SH-SY5Y (cell line): ENCODE results near the gene CMTM5.

Experiments
- GATA2 ChIP-seq: IDR thresholded peaks from 2 replicates; pipeline ENCODE4 v1.6.1; 2011; ENCODE audit warnings: mild to moderate bottlenecking, low read depth, low read length
- GATA3 ChIP-seq: IDR thresholded peaks from 2 replicates; pipeline ENCODE4 v1.6.1; 2011; ENCODE audit warnings: low read depth, mild to moderate bottlenecking, low read length, moderate library complexity

Gene CMTM5

GRCh38 chr14:23379366-23380196 lies 2.7 kb downstream of the CMTM5 start:
- TF ChIP-seq GATA3 (no peak), GATA2 (no peak)

- TF ChIP-seq GATA2 (no peak), GATA3 (no peak)
Measured at GRCh38 chr14:23380197-23380914, 3.5 kb downstream of the CMTM5 start.

DNA sequence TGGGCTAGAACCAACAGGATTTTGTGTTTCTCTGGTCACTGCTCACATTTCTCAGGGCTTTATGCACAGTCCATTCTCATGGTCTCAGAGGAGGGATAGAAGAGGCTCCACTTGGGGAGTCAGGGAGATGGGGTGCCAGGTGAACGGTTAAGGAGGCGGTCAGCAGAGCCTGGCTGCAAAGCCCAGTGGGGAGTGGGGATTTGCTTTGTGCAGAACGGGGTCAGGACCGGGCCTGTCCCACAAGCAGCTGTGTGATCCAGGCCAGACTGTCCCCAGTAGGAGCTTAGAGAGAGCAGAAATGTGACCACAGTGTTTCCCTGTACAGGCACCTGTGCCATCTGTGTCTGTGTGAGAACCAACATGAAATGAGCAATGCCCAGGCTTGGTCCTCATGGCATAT lies 4.1 kb downstream of the CMTM5 start:
- TF ChIP-seq GATA2 (no peak), GATA3 (no peak)

- no peak for TF ChIP-seq GATA3
- TF ChIP-seq GATA2: no peak
Measured at GRCh38 chr14:23381871-23382270, 5.0 kb downstream of the CMTM5 start.

DNA sequence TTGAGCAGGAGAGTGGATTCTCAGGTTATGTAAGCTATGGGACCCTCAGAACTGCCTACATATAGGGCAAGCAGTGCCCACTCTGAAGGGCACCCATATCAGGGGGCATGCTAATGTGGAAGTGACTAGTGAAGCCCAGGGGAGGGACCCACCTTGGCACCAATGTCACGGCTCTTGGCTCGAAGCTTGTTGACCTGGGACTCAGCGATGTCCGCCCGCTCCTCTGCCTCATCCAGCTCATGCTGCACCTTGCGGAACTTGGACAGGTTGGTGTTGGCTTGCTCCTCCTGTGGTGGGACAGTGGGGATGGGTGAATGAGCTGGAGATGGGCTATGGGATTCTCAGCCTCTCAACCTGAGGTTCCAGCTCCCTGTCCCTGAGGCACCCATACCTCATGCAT lies 5.4 kb downstream of the CMTM5 start:
- no peak for TF ChIP-seq GATA3
- no peak for TF ChIP-seq GATA2

DNA sequence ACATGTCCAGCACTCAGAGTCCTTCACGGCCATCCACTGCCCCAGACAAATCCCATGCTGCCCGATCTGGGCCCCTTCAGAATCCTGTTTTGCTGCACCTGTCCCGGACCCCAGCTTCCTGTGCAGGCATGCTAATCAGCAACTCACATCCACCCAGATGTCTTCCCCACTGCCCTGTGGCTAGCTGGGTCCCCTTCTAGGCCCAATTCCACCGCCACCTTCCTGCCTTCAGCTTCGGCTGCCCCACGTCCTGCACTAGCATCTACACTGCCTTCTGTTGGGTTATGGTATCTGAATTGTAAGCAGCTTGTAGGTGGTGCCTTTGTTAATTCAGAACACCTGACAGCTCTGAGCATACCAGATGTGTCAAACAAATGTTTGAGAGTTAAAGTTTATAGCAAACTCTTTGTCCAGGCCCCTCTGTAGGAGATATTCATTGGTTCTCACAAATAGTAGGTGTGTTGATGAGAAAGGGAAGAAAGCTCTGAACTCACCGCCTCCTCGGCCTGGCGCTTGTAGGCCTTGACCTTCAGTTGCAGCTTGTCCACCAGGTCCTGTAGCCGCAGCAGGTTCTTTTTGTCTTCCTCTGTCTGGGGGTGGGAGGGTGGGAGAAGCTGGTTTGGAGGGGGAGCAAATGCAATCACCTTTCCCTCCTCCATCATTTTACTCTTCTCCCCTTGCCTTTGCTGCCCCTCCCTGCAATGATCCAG lies 6.0 kb downstream of the CMTM5 start:
- no peak for TF ChIP-seq GATA3
- no peak for TF ChIP-seq GATA2

- no peak for TF ChIP-seq GATA3
- no peak for TF ChIP-seq GATA2
Measured at GRCh38 chr14:23384364-23385080, 7.7 kb downstream of the CMTM5 start.

DNA sequence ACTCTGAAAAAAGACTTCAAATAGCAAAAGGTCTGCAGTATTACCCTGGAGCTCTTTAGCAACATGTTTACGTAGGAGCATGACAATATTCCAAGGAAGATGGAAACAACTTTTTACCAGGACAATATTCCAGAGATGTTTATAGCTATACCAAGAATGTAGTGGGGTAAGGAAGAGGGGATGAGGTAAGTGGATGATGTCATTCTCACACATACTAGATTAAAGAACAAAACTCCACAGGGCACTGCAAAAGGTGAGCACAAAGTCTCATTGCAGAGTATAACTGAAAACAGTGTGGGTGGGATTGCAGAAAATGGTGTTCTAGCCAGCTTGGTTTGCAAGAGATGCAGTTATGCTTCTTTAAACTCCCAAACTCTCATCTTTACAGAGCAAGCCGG lies 8.4 kb downstream of the CMTM5 start:
- TF ChIP-seq GATA2 (no peak), GATA3 (no peak)

DNA sequence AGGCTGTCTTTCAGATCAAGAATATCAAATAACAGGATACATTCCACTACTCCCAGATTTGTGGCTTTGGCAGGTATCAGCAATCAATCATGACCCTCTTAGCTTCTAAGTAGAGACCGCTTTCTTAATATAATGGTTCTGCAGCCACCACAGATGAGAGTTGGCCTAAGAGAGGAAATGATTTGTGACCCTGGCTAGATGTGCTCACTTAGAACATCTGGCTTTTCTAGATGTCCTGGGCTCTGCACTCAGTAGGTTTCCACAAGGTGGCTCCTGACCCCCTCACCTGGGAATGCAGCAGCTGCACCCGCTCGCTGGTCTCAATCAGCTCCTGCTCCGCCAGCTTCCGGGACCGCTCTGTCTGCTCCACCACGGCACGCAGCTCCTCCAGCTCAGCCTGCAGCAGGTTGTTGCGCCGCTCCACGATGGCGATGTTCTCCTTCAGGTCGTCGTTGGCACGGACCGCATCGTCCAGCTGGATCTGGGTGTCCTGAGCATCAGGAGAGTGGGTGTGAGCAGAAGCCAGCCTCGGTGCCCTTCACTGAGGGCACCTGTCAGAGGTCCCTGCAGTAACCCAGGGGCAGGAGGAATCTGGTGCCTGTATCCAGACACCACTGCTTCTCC lies 8.9 kb downstream of the CMTM5 start:
- TF ChIP-seq GATA2 (no peak), GATA3 (no peak)

DNA sequence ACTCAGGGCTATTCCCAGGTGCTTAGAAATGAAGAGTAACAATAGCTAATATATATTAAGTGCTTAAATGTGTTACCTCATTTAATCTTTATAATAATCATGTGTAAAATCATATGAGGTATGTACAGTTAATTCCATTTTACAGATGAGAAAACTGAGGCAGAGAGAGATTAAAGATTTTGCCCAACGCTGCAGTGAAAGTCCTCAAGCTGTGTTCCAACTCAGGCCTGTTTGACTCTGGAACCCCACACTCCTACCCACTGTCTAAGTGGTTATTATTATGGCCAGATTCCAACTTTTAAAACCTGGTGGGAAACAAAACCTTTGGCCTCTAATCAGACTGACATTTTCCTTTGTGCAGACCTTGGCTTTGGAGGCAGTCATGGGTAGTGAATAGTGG lies 10.2 kb downstream of the CMTM5 start:
- no peak for TF ChIP-seq GATA2
- TF ChIP-seq GATA3: no peak

DNA sequence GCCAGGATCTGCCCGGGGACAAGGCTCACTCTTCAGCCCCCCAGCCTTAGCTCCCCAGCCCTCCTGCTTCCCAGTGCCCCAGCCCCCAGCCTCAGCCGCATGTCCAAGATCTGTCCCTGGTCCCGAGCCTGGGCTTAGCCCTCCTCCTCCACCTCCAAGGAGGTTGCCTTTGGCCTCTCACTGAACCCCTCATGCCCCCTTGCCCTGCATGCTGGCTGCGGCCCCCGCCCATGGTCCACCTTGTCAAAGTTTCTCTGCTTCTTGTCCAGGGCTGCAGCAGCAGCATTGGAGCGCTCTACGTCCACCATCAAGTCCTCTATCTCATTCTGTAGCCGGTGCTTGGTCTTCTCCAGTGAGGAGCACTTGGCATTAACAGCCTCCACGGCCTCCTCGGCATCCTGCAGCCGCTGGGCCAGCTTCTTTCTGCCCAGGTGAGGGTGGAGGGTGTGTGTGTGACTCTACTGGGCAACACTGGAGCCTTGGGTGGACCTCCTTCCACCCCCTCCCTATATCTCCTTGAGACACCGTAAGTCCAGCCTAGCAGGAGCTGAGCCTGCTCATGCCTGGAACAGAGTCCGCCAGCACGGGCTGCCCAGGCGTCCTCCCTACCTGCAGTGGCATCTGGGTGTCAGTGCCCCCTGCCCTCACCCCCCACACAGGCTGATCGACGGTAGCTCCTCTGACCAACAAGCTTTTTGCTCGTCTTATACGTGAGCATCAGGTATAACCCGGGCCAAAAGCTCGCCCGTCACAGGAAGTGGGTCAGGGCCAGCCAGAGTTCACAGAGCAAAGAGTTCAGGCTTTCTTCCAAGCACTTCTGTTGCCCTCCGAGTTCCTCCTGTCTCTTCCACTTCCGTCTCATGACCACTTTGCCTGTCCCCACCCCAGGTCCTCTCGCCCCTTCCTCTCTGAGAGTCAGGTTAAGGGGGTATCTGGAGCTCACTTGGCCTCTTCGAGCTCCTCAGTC lies 11.4 kb downstream of the CMTM5 start:
- TF ChIP-seq GATA2: no peak
- no peak for TF ChIP-seq GATA3

- TF ChIP-seq GATA3: no peak
- TF ChIP-seq GATA2: no peak
Measured at GRCh38 chr14:23388996-23389395, 12.2 kb downstream of the CMTM5 start.

- TF ChIP-seq GATA2: no peak
Measured at GRCh38 chr14:23389396-23389795, 12.6 kb downstream of the CMTM5 start.
